HG03558 (cell line): Measurements from ENCODE around the gene SNAI3.

Experiments used
- ATAC-seq: cut with Tn5 transposase; IDR thresholded peaks from one replicate; pipeline ENCODE4 v1.9.1; 2021; ENCODE audit warnings: moderate number of reproducible peaks; ENCODE audit not compliant: unreplicated experiment; ENCODE audit errors: extremely low read depth

The SNAI3 gene

GRCh38 chr16:88706229-88706964, 20.1 kb upstream of the SNAI3 start, which contains the start of the genes CTU2 and RNF166:
Gene CTU2 (plus strand): TSS chr16:88706503. CDS start chr16:88706531, 28 bp downstream.
Gene RNF166 (minus strand): TSS chr16:88706408. CDS start chr16:88706325, 83 bp downstream.
- peak; percentile 48 for ATAC-seq

- ATAC-seq = peak; percentile 5
Observed at GRCh38 chr16:88705801-88706228, 19.5 kb upstream of the SNAI3 start.

- ATAC-seq = no peak
Observed at GRCh38 chr16:88705076-88705684, 18.9 kb upstream of the SNAI3 start.

- ATAC-seq = no peak
Observed at GRCh38 chr16:88703486-88704309, 17.4 kb upstream of the SNAI3 start.

GRCh38 chr16:88702371-88703210, 16.3 kb upstream of the SNAI3 start:
- ATAC-seq = no peak

- no peak for ATAC-seq
Observed at GRCh38 chr16:88701581-88702370, 15.5 kb upstream of the SNAI3 start.

- ATAC-seq = no peak
Observed at GRCh38 chr16:88700636-88701482, 14.6 kb upstream of the SNAI3 start.

- no peak for ATAC-seq
Observed at GRCh38 chr16:88700322-88700635, 14.0 kb upstream of the SNAI3 start.

- no peak for ATAC-seq
Observed at GRCh38 chr16:88699180-88699579, 12.9 kb upstream of the SNAI3 start.

- ATAC-seq = no peak
Observed at GRCh38 chr16:88698646-88699045, 12.3 kb upstream of the SNAI3 start.

GRCh38 chr16:88697831-88698615, 11.7 kb upstream of the SNAI3 start:
- ATAC-seq = no peak

GRCh38 chr16:88697116-88697830, 11.0 kb upstream of the SNAI3 start:
- ATAC-seq = no peak

GRCh38 chr16:88696441-88696840, 10.1 kb upstream of the SNAI3 start:
- ATAC-seq = no peak

- ATAC-seq = no peak
Observed at GRCh38 chr16:88695753-88696152, 9.4 kb upstream of the SNAI3 start.

GRCh38 chr16:88695218-88695617, 8.9 kb upstream of the SNAI3 start:
- ATAC-seq = no peak

- no peak for ATAC-seq
Observed at GRCh38 chr16:88694221-88695087, 8.1 kb upstream of the SNAI3 start.
